ENCODE results near the gene FGD2.

- TF ChIP-seq POLR2A (IDR thresholded peaks at IDR 0.05) (no peak), CTCF (IDR thresholded peaks at IDR 0.05) (peak; percentile 74 to 88 (median 83))
Measured at GRCh38 chr6:37018198-37019064, 13.0 kb downstream of the FGD2 start.

All from testis (tissue), 2 donors.